ENCODE results near the gene COL9A1. TPM values are rescaled to one million over a fixed set of nuclear protein-coding genes. Genes with fewer than 3 reads are reported as not detected.

Gene COL9A1
- total RNA-seq, 2 donors from 2014 or later, result not detected

DNA sequence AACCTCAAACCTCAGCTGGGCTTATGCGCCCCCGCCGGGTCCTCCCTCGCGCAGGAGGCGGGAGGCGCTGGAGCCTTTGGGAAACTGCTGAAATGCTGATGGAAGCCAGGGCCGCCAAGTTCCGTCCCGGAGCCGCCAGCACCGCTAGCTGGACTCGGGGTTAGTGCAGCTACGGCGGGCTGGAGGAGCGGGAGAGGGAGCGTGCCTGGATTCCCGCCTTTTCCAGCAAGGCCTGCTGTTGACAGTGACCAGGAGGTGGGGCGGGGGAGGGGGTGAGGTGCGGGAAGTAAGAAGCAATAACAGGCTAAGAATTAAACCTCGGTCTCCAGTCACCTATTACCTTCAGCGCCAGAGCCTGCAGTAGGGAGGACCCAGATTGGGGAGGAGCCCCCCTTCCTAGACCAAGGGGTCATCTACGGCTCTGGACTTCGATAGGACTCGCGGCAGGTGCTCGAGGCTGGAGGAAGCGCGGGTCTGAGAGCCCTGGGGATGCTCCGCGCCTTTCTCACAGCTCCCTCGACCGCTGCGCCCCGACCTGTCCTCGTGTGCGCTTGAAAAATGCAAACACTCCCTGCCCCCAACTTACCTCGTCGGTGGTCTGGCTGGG, 20.5 kb downstream of the COL9A1 start:
- ATAC-seq (ENCODE audit: insufficient number of reproducible peaks, low FRiP score, low read depth) (no peak), DNase-seq (ENCODE audit: low spot score) (no peak)
- Histone ChIP-seq H3K4me1 (ENCODE audit: control insufficient read depth in 1 of 2, low read depth in 2 of 2) (peaks cover 0 to 6% of the 10 kb centered on the region in 2 donors), H3K27ac (no peak overlapping the region), H3K27me3 (replicated peaks; ENCODE audit: insufficient read depth) (no peaks in the 10 kb centered on the region), H3K9me3 (no peaks in the 10 kb centered on the region), H3K36me3 (no peaks in the 10 kb centered on the region), H3K4me3 (peak overlapping the region; percentile 12)
- TF ChIP-seq, protein P1, sequence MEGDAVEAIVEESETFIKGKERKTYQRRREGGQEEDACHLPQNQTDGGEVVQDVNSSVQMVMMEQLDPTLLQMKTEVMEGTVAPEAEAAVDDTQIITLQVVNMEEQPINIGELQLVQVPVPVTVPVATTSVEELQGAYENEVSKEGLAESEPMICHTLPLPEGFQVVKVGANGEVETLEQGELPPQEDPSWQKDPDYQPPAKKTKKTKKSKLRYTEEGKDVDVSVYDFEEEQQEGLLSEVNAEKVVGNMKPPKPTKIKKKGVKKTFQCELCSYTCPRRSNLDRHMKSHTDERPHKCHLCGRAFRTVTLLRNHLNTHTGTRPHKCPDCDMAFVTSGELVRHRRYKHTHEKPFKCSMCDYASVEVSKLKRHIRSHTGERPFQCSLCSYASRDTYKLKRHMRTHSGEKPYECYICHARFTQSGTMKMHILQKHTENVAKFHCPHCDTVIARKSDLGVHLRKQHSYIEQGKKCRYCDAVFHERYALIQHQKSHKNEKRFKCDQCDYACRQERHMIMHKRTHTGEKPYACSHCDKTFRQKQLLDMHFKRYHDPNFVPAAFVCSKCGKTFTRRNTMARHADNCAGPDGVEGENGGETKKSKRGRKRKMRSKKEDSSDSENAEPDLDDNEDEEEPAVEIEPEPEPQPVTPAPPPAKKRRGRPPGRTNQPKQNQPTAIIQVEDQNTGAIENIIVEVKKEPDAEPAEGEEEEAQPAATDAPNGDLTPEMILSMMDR (IDR thresholded peaks at IDR 0.05), result no peak

GRCh38 chr6:70281923-70282311, 21.0 kb downstream of the COL9A1 start:
- Histone ChIP-seq H3K36me3 (no peaks in the 10 kb centered on the region), H3K4me3 (no peak overlapping the region), H3K27ac (no peak overlapping the region), H3K4me1 (ENCODE audit: control insufficient read depth in 1 of 2, low read depth in 2 of 2) (peaks cover 0 to 6% of the 10 kb centered on the region in 2 donors), H3K27me3 (replicated peaks; ENCODE audit: insufficient read depth) (no peaks in the 10 kb centered on the region), H3K9me3 (no peaks in the 10 kb centered on the region)
- ATAC-seq (ENCODE audit: insufficient number of reproducible peaks, low FRiP score, low read depth) (no peak), DNase-seq (ENCODE audit: low spot score) (no peak)
- TF ChIP-seq, protein P1 (IDR thresholded peaks at IDR 0.05), result no peak

DNA sequence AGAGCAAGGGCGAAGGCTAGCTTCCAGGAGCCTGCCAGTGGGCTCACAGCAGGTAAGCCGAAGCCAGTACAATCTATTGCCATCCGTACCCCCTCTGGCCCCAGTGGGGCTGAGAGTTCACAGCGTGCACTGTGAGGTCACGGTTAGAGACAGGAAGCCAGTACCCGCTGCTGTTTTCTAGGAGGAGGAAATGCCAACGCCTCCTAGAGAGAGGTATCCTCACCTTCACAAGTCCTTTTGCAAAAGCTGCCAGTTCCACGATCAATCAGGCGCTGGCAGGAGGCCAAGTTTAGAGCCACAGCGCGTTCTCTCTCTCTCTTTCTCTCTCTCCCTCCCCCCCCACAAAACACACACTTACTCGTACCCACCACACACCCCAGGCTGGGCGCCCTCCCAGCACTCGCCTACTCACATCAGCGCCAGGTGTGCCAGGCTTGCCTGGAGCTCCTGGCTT, 22.5 kb downstream of the COL9A1 start:
- DNase-seq (ENCODE audit: low spot score) (no peak), ATAC-seq (ENCODE audit: insufficient number of reproducible peaks, low FRiP score, low read depth) (no peak)
- TF ChIP-seq, protein P1 (IDR thresholded peaks at IDR 0.05), result no peak
- Histone ChIP-seq H3K27me3 (replicated peaks; ENCODE audit: insufficient read depth) (no peaks in the 10 kb centered on the region), H3K4me3 (no peak overlapping the region), H3K9me3 (no peaks in the 10 kb centered on the region), H3K36me3 (no peaks in the 10 kb centered on the region), H3K27ac (no peak overlapping the region), H3K4me1 (ENCODE audit: control insufficient read depth in 1 of 2, low read depth in 2 of 2) (peaks cover 0 to 6% of the 10 kb centered on the region in 2 donors)

GRCh38 chr6:70277470-70277869, 25.4 kb downstream of the COL9A1 start:
- Histone ChIP-seq H3K4me1 (ENCODE audit: control insufficient read depth in 1 of 2, low read depth in 2 of 2) (peaks cover 0 to 4% of the 10 kb centered on the region in 2 donors), H3K27me3 (replicated peaks; ENCODE audit: insufficient read depth) (no peaks in the 10 kb centered on the region), H3K36me3 (no peaks in the 10 kb centered on the region), H3K27ac (no peak overlapping the region), H3K9me3 (no peaks in the 10 kb centered on the region), H3K4me3 (no peak overlapping the region)
- ATAC-seq (ENCODE audit: insufficient number of reproducible peaks, low FRiP score, low read depth) (no peak), DNase-seq (ENCODE audit: low spot score) (no peak)
- TF ChIP-seq, protein P1 (IDR thresholded peaks at IDR 0.05), result no peak

- no peaks in the 10 kb centered on the region for H3K4me1 ChIP-seq (ENCODE audit: control insufficient read depth in 1 of 2, low read depth in 2 of 2)
- DNase-seq (ENCODE audit: low spot score) (no peak), ATAC-seq (ENCODE audit: insufficient number of reproducible peaks, low FRiP score, low read depth) (no peak)
- H3K36me3 ChIP-seq, result no peaks in the 10 kb centered on the region
- H3K9me3 ChIP-seq, result no peaks in the 10 kb centered on the region
- no peak overlapping the region for H3K27ac ChIP-seq
- no peaks in the 10 kb centered on the region for H3K27me3 ChIP-seq (replicated peaks; ENCODE audit: insufficient read depth)
- TF ChIP-seq, protein P1 (IDR thresholded peaks at IDR 0.05), result no peak
- no peak overlapping the region for H3K4me3 ChIP-seq
Measured at GRCh38 chr6:70274338-70274737, 28.5 kb downstream of the COL9A1 start.
